SK-N-SH treated with all-trans-retinoic acid at 6 μM for 48 hours (cell line): ENCODE results near the gene ITLN1.

Source experiments
- ARNTL ChIP-seq: fragments of 450-650 bp; formaldehyde crosslinking; IDR thresholded peaks from 2 replicates; pipeline ENCODE4 v1.5.0; 2020; ENCODE audit warnings: low read depth, mild to moderate bottlenecking, moderate library complexity, borderline replicate concordance
- BACH2 ChIP-seq: fragments of 250-450 bp; sonication (Bioruptor Pico); IDR thresholded peaks from 2 replicates; pipeline ENCODE4 v1.9.0; 2021; ENCODE audit warnings: mild to moderate bottlenecking, borderline replicate concordance
- ESRRG ChIP-seq: fragments of 250-450 bp; sonication (Bioruptor Pico); IDR thresholded peaks from 2 replicates; pipeline ENCODE4 v1.6.1; 2021; ENCODE audit warnings: mild to moderate bottlenecking
- GLIS3 ChIP-seq: fragments of 250-450 bp; sonication (Bioruptor Pico); IDR thresholded peaks from 2 replicates; pipeline ENCODE4 v1.5.0; 2020; ENCODE audit warnings: mild to moderate bottlenecking, moderate library complexity
- OSR1 ChIP-seq: fragments of 250-450 bp; sonication (Bioruptor Pico); IDR thresholded peaks from 2 replicates; pipeline ENCODE4 v1.8.0; 2022; ENCODE audit warnings: moderate library complexity, mild to moderate bottlenecking, inconsistent platforms
- PATZ1 ChIP-seq: fragments of 250-450 bp; sonication (Bioruptor Pico); IDR thresholded peaks from 2 replicates; pipeline ENCODE4 v1.8.0; 2020; ENCODE audit warnings: mild to moderate bottlenecking, moderate library complexity, borderline replicate concordance
- SNAI2 ChIP-seq: fragments of 250-450 bp; sonication (Bioruptor Pico); IDR thresholded peaks from 2 replicates; pipeline ENCODE4 v1.5.0; 2020; ENCODE audit warnings: mild to moderate bottlenecking, moderate library complexity
- ZC3H10 ChIP-seq: fragments of 250-450 bp; sonication (Bioruptor Pico); IDR thresholded peaks from 2 replicates; pipeline ENCODE4 v1.5.1; 2021; ENCODE audit warnings: mild to moderate bottlenecking, moderate library complexity
- ZFP3 ChIP-seq: fragments of 250-450 bp; sonication (Bioruptor Pico); IDR thresholded peaks from 2 replicates; pipeline ENCODE4 v1.5.0; 2020; ENCODE audit warnings: mild to moderate bottlenecking, moderate library complexity
- ZFP30 ChIP-seq: fragments of 450-650 bp; formaldehyde crosslinking; IDR thresholded peaks from 2 replicates; pipeline ENCODE4 v1.5.0; 2022; ENCODE audit warnings: mild to moderate bottlenecking, moderate library complexity
- ZNF565 ChIP-seq: fragments of 450-650 bp; formaldehyde crosslinking; conservative IDR thresholded peaks from 2 replicates; pipeline ENCODE4 v1.5.0; 2020; ENCODE audit warnings: low read depth, mild to moderate bottlenecking, moderate library complexity
- ZNF8 ChIP-seq: fragments of 450-650 bp; formaldehyde crosslinking; IDR thresholded peaks from 2 replicates; pipeline ENCODE4 v1.5.0; 2020; ENCODE audit warnings: mild to moderate bottlenecking, moderate library complexity

- TF ChIP-seq PATZ1 (no peak), ESRRG (CRISPR knock-in tag) (no peak), BACH2 (no peak), ZFP30 (CRISPR knock-in tag) (no peak), ZC3H10 (CRISPR knock-in tag) (no peak), ZNF565 (no peak), ZFP3 (CRISPR knock-in tag) (no peak), GLIS3 (CRISPR knock-in tag) (no peak), OSR1 (CRISPR knock-in tag) (no peak), ZNF8 (CRISPR knock-in tag) (no peak), SNAI2 (CRISPR knock-in tag) (no peak), ARNTL (CRISPR knock-in tag) (no peak)
Observed at GRCh38 chr1:160877221-160877620, 7.8 kb downstream of the ITLN1 start.
